ENCODE data around the gene CFTR. TPM values are rescaled to one million over a fixed set of nuclear protein-coding genes. Genes with fewer than 3 reads are reported as not detected.

CFTR gene
- polyA plus RNA-seq, 1 donor (not counting 4 experiments of a cell fraction or from before 2014, with no cell fraction given): not detected

- Histone ChIP-seq H3K4me2 (ENCODE audit: control insufficient read depth, extremely low read depth, insufficient read depth, low read depth, low read length) (no peak overlapping the region), H3K79me2 (ENCODE audit: control insufficient read depth, insufficient read depth, low read length) (no peaks in the 10 kb centered on the region), H2AFZ (ENCODE audit: control insufficient read depth, low read length) (no peak overlapping the region), H3K4me3 (ENCODE audit: control insufficient read depth in 2 of 3, extremely low read depth in 1 of 3, insufficient read depth in 2 of 3, low read depth in 1 of 3, low read length in 3 of 3) (no peak overlapping the region), H3K27me3 (ENCODE audit: control insufficient read depth, extremely low read depth, insufficient read depth, low read length) (no peaks in the 10 kb centered on the region), H3K9ac (ENCODE audit: control insufficient read depth, extremely low read depth, insufficient read depth, low read length) (no peak overlapping the region), H3K9me3 (ENCODE audit: control insufficient read depth, low read depth, low read length) (no peaks in the 10 kb centered on the region), H3K27ac (ENCODE audit: control insufficient read depth, insufficient read depth, low read length) (no peak overlapping the region), H4K20me1 (ENCODE audit: control insufficient read depth, extremely low read depth, insufficient read depth, low read length) (no peaks in the 10 kb centered on the region), H3K36me3 (ENCODE audit: control insufficient read depth in 2 of 2, extremely low read depth in 1 of 2, insufficient read depth in 2 of 2, low read length in 2 of 2) (no peaks in the 10 kb centered on the region), H3K9me1 (ENCODE audit: control insufficient read depth, extremely low read depth, insufficient read depth, low read length) (no peaks in the 10 kb centered on the region), H3K4me1 (ENCODE audit: control insufficient read depth, extremely low read depth, insufficient read depth, low read length) (no peaks in the 10 kb centered on the region)
- TF ChIP-seq EZH2 (IDR thresholded peaks at IDR 0.05; ENCODE audit: low read length): no peak
- no peak for TF ChIP-seq CTCF (optimal IDR thresholded peaks at IDR 0.05 in 1 of 3, IDR thresholded peaks at IDR 0.05 in 1 of 3, conservative IDR thresholded peaks at IDR 0.05 in 1 of 3; ENCODE audit: extremely low read depth in 1 of 3, insufficient read depth in 2 of 3, low read length in 3 of 3)
- DNase-seq (ENCODE audit: low read depth, low spot score) (no peak), FAIRE-seq (no peak)
- dilution Hi-C loops (cut with MboI; ENCODE audit: extremely low pct_ligation_motif_present, low sequenced_read_pairs): no loop called here
These were observed 58.2 kb downstream of the CFTR start for GRCh38 chr7:117538053-117538452.

- Histone ChIP-seq H3K9me3 (ENCODE audit: control insufficient read depth, low read depth, low read length) (no peaks in the 10 kb centered on the region), H3K9me1 (ENCODE audit: control insufficient read depth, extremely low read depth, insufficient read depth, low read length) (no peaks in the 10 kb centered on the region), H4K20me1 (ENCODE audit: control insufficient read depth, extremely low read depth, insufficient read depth, low read length) (no peaks in the 10 kb centered on the region), H3K27me3 (ENCODE audit: control insufficient read depth, extremely low read depth, insufficient read depth, low read length) (no peaks in the 10 kb centered on the region), H3K4me3 (ENCODE audit: control insufficient read depth in 2 of 3, extremely low read depth in 1 of 3, insufficient read depth in 2 of 3, low read depth in 1 of 3, low read length in 3 of 3) (no peak overlapping the region), H3K27ac (ENCODE audit: control insufficient read depth, insufficient read depth, low read length) (no peak overlapping the region), H3K4me1 (ENCODE audit: control insufficient read depth, extremely low read depth, insufficient read depth, low read length) (no peaks in the 10 kb centered on the region), H3K79me2 (ENCODE audit: control insufficient read depth, insufficient read depth, low read length) (no peaks in the 10 kb centered on the region), H3K9ac (ENCODE audit: control insufficient read depth, extremely low read depth, insufficient read depth, low read length) (no peak overlapping the region), H2AFZ (ENCODE audit: control insufficient read depth, low read length) (no peak overlapping the region), H3K36me3 (ENCODE audit: control insufficient read depth in 2 of 2, extremely low read depth in 1 of 2, insufficient read depth in 2 of 2, low read length in 2 of 2) (no peaks in the 10 kb centered on the region), H3K4me2 (ENCODE audit: control insufficient read depth, extremely low read depth, insufficient read depth, low read depth, low read length) (no peak overlapping the region)
- no peak for DNase-seq (ENCODE audit: low read depth, low spot score)
- no peak for FAIRE-seq
- TF ChIP-seq CTCF (optimal IDR thresholded peaks at IDR 0.05 in 1 of 3, IDR thresholded peaks at IDR 0.05 in 1 of 3, conservative IDR thresholded peaks at IDR 0.05 in 1 of 3; ENCODE audit: extremely low read depth in 1 of 3, insufficient read depth in 2 of 3, low read length in 3 of 3) (no peak), EZH2 (IDR thresholded peaks at IDR 0.05; ENCODE audit: low read length) (no peak)
- dilution Hi-C loops (cut with MboI; ENCODE audit: extremely low pct_ligation_motif_present, low sequenced_read_pairs): no loop called here
These were observed 64.2 kb downstream of the CFTR start for GRCh38 chr7:117544061-117544460.

Data from keratinocyte (primary cell).